ENCODE measurements around the gene FREY1.
A peak's percentile ranks its signal among the peaks of the same experiment; 100 is the strongest.

FREY1 gene, protein sequence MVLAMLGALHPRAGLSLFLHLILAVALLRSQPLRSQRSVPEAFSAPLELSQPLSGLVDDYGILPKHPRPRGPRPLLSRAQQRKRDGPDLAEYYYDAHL

GRCh38 chr11:45906965-45907611 lies at the start of gene FREY1:
Gene FREY1, minus strand, starts transcription at chr11:45907271. Its CDS starts 26 bp downstream, at chr11:45907245.
- DNase-seq: peak; percentile 0

DNA sequence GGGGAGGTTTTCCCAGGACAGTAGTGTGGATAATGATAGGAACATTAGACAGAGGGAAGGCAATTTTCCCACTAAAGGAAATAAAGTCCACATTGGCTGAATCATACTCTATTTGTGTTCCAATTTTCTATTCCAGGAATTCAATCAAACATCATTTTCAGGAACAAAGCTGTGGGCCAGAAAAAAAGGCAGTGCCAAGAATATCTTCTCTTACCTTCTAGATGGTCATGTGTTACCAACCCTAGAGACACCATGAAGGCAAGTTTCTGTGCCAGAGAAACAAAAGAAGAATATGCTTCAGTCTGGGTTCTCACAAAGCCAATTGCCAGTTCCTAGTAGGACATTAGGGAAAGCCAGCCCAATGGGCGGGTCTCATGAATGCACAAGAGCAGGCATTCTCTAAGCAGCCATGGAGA lies 42.9 kb upstream of the FREY1 start:
- DNase-seq: no peak

- no peak for DNase-seq
Measured at GRCh38 chr11:45948356-45948755, 41.3 kb upstream of the FREY1 start.

GRCh38 chr11:45947885-45948284 lies 40.8 kb upstream of the FREY1 start:
- DNase-seq: no peak

- no peak for DNase-seq
Measured at GRCh38 chr11:45945397-45945999, 38.4 kb upstream of the FREY1 start.

DNA sequence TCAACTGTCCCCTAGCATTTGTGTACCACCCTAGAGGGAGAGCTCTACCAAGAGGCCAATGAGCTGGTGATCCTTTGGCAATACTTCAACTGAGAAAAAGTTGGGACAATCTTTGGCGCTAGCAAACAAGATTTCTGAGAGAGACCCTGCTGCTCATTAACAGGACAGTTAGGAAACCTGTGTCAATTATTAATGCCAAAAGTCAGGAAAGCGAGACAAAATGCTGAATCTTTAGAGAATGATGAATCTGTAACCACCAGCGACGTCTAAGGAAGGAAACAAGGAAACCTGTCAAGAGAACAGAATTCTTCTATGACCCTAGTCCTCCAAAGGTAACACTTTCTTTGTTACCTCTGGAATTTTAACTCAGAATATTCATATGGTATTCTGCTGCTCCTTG lies 35.3 kb upstream of the FREY1 start:
- DNase-seq: no peak

- no peak for DNase-seq
Measured at GRCh38 chr11:45941285-45941684, 34.2 kb upstream of the FREY1 start.

DNA sequence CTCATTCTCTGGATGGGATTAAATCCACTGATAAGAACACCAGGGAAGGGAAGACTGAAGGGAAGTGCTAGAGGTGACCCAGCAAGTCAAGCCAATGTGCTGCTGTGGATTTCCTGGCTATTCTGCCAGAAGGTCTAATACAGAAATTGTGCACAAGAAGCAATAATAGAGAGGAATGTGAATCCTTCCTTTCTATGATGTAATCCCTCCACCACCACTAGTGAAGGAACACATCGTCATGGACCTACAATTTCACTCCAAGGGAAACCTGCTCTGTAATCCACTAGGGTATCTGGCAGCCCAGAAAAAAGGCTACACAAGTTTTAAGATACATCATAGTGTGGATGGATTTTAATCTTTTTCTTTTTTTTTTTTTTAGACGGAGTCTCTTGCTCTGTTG lies 32.8 kb upstream of the FREY1 start:
- no peak for DNase-seq

DNA sequence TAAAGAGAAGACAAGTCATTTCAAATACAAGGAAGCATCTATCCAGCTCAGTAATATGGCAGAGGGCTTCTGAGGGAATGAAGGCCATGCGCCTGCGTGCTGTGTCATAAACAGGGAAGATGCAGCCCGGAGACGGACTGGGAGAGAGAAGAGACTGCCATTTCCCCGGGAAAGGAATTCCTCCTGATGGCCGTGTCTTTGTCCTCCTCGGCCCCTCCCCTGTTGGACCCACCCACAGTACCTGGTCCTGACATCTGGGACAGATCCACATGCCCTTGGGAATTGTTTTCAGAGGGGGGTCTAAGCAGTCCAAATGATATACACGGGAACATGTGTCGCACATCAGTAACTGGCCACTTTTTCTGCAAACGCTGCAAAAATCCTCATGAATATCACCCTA lies 30.8 kb upstream of the FREY1 start:
- no peak for DNase-seq

GRCh38 chr11:45936511-45937054 lies 29.5 kb upstream of the FREY1 start:
- DNase-seq: no peak

DNA sequence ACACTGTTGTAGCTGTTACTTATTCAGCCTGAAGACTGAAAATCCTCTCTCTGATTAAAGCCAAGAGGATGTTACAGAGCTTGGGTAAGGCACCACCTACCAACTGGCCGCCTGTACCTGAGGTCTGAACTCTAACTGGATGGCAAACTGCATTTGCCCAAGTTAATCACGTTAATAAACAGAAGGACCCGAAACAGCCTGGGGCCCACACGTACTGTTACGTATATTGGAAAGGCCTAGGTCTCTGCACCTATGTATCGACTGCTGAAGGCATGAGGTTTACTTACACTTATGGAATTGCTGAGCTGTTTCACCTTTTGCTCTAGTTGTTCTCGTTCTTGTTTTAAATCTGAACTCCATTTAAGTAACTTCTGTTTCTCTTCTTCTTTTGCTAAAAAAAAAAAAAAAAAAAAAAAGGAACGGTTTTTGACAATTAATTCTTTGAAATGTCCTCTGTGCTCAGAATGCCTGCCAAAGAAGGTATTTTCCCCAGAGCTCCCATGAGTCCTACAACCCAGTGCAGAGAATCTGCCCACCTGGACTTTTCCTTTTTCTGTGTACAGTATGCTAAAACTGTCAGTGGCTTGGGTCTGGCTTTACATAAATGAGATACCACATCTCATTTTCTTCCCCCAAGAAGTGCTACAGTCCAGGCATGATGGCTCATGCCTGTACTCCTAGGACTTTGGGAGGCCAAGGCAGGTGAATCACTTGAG lies 28.4 kb upstream of the FREY1 start:
- DNase-seq: no peak

- DNase-seq: no peak
Measured at GRCh38 chr11:45934580-45935318, 27.7 kb upstream of the FREY1 start.

- DNase-seq: no peak
Measured at GRCh38 chr11:45933846-45934579, 26.9 kb upstream of the FREY1 start.

GRCh38 chr11:45933131-45933831 lies 26.2 kb upstream of the FREY1 start:
- DNase-seq: no peak

DNA sequence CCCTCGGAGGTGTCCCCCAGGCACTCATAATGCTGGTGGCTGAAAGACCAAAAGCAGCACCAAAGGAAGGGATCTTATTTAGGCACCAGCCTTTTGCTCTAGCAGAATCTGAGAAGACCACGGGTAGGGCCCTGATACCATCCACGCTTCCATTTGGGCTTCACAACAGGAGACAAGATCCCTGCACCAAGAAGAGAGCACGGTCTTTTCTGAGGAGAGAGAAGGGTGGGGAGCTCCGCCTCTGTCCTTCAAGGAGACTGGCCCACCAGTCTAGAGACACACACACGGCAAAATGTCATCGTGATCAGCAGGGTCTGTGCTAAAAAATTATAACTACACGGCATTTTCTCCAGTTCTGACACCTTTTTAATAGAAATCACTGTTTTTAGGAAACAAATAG lies 25.1 kb upstream of the FREY1 start:
- DNase-seq: no peak

GRCh38 chr11:45931739-45932138 lies 24.7 kb upstream of the FREY1 start:
- no peak for DNase-seq

GRCh38 chr11:45930951-45931570 lies 24.0 kb upstream of the FREY1 start:
- DNase-seq: no peak

DNA sequence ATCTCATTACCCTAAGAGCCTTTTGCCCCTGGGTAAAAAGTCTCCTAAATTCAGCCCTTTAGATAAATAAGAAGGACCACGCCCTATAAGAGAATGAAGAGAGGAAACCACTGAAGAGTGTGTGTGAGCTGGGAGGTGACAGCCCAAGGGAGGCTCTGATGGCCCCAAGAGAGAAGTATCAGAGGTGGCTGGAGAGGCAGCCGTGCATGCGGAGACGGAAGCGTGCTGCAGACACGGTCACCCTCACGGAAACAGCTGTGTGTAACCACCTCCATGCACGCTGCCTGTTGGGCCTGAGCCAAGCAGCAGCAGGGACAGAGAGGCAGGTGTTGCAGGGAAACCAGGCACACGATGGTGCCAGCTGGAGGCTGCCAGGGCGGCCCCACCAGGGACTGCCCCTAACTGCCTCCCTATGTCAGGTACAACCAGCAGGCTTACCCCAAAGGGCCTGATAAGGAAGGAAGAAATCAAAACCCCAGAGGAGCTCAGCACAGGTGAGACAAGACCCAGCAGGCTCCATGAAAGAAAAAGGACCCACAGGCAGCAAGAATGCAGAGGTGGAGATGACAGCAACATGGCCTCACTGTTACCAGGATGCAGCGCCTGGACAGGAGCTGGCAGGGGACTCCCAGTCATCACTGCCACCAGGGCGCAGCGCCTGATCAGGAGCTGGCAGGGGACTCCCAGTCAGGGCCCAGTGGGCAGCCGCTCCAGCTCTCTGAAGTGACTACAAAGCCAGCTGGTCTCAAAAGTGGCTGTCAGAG lies 23.1 kb upstream of the FREY1 start:
- peak; percentile 54 for DNase-seq

DNA sequence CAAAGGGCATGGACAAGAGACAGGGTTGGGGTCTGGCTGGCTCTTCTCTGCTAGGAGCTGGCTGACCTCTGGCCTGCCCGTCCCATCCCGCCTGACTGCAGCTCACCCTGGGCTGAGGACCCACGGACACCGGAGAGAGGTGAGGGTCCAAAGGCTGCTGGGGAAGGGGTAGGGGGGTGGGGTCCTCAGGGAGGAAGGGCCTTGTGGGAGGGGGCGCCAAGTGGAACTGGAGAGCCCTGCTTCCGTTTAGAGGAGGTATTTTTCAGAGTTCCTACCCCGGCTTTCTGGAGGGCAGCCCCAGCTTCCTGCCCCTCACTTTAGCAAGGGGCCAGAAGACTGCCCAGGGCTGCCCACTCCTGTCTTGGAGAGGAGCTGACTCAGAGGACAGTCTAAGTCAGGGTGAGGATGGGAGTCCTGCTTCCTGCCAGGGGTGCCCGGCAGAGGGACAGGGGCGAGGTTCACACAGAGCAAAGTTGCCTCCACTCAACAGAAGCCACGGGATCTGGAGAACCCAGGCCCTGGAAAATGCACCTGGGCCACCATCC lies 22.5 kb upstream of the FREY1 start:
- DNase-seq: no peak
